ENCODE data around the gene NOP10. TPM values are rescaled to one million over a fixed set of nuclear protein-coding genes. Genes with fewer than 3 reads are reported as not detected.

NOP10 gene
- total RNA-seq, 2 donors from 2014 or later, result 193 to 207 TPM

DNA sequence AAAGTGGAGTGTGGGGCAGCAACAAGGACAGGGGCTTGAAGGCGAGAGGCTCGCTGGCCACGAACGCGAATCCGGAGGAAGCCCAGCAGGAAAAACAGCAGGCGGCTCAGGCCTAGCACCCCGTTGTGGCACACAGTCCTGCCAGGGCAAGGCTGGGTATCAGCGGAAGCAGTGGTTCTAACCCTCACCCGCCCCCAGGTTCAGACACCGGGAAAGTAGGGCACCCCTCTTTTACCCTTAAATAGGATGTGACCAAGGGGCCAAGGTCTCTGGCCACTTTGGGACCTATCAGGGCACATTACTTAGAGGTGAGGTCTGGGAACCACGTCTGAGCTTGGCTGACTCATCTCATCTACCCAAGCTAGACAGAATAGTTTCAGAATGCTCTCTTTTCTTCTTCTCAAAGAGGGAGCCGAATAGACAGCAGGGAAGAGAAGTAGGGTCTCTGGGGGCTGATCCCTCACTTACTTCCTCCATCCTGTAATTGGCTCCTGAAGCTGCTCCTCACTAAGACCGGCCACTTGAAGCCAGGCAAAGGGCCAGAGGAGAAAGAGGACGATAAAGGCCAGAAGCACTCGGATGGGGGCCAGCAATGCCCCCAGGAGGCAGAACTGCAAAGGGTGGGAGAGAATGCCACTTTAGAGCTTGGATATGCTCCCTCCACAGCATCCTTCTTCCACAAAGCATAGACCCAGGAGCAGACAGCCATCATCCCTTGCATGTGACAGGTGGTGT, 22.3 kb upstream of the NOP10 start:
- DNase-seq, result no peak
- no peak overlapping the region for H3K27ac ChIP-seq (ENCODE audit: low read depth, low read length)

DNA sequence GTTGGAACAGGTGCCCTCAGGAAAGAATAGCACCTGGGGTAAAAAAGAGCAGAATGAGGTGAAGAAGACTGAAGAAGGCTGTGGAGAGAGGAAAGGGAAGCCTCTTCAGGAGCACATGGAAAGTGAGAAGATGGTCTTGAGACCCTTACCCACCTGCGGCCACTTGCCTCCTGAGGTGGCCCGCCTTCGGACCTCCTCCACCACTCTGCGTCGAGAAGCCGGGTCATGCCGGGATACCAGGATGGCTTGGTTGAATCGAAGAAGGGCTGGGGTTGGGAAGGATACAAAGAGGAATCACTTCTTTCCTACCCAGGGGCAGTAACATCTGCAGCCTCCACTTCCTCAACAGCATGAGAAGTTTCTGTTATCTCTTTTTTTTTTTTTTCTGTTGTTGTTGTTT, 21.1 kb upstream of the NOP10 start:
- H3K27ac Mint-ChIP-seq, result no peak overlapping the region
- no peak overlapping the region for H3K4me3 ChIP-seq (ENCODE audit: low read length)
- peaks cover 13% of the 10 kb centered on the region for H3K4me1 Mint-ChIP-seq
- H3K4me3 Mint-ChIP-seq, result no peak overlapping the region
- TF ChIP-seq, protein P1, sequence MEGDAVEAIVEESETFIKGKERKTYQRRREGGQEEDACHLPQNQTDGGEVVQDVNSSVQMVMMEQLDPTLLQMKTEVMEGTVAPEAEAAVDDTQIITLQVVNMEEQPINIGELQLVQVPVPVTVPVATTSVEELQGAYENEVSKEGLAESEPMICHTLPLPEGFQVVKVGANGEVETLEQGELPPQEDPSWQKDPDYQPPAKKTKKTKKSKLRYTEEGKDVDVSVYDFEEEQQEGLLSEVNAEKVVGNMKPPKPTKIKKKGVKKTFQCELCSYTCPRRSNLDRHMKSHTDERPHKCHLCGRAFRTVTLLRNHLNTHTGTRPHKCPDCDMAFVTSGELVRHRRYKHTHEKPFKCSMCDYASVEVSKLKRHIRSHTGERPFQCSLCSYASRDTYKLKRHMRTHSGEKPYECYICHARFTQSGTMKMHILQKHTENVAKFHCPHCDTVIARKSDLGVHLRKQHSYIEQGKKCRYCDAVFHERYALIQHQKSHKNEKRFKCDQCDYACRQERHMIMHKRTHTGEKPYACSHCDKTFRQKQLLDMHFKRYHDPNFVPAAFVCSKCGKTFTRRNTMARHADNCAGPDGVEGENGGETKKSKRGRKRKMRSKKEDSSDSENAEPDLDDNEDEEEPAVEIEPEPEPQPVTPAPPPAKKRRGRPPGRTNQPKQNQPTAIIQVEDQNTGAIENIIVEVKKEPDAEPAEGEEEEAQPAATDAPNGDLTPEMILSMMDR (conservative IDR thresholded peaks at IDR 0.05), result no peak
- WGBS, 2 experiments (ENCODE audit: insufficient coverage in 1 of 2, insufficient read length in 1 of 2), result 94 to 97% methylated on average over 6 to 8 of the region's 8 CpGs
- no peak for DNase-seq
- H3K36me3 Mint-ChIP-seq (ENCODE audit: low read depth), result peaks cover 32% of the 10 kb centered on the region
- no peaks in the 10 kb centered on the region for H3K9me3 Mint-ChIP-seq
- no peaks in the 10 kb centered on the region for H3K27me3 ChIP-seq (ENCODE audit: control insufficient read depth, insufficient read depth, low read length, poor library complexity, severe bottlenecking)
- no peak overlapping the region for H3K27ac ChIP-seq (ENCODE audit: low read depth, low read length)
- H3K36me3 ChIP-seq (ENCODE audit: control insufficient read depth, insufficient read depth, low read length), result peaks cover 27% of the 10 kb centered on the region
- H3K9ac ChIP-seq (ENCODE audit: extremely low read depth, low read length, poor library complexity, severe bottlenecking), result no peak overlapping the region
- no peaks in the 10 kb centered on the region for H3K27me3 Mint-ChIP-seq (ENCODE audit: insufficient read depth)
- peaks cover 5% of the 10 kb centered on the region for H3K4me1 ChIP-seq (ENCODE audit: control insufficient read depth, insufficient read depth, low read length)
- H3K9me3 ChIP-seq (ENCODE audit: control insufficient read depth, low read length), result no peaks in the 10 kb centered on the region

More for the DNA sequence above, 22.3 kb upstream of the NOP10 start:
- H3K27me3 ChIP-seq (ENCODE audit: control insufficient read depth, insufficient read depth, low read length, poor library complexity, severe bottlenecking), result no peaks in the 10 kb centered on the region
- Mint-ChIP-seq H3K9me3 (no peaks in the 10 kb centered on the region), H3K27ac (peak overlapping the region; percentile 13), H3K4me3 (peak overlapping the region; percentile 94), H3K4me1 (peaks cover 13% of the 10 kb centered on the region), H3K36me3 (ENCODE audit: low read depth) (peaks cover 23% of the 10 kb centered on the region), H3K27me3 (ENCODE audit: insufficient read depth) (peaks cover 1% of the 10 kb centered on the region)
- H3K4me3 ChIP-seq (ENCODE audit: low read length), result peak overlapping the region; percentile 78
- no peak overlapping the region for H3K9ac ChIP-seq (ENCODE audit: extremely low read depth, low read length, poor library complexity, severe bottlenecking)
- TF ChIP-seq, protein P1 (conservative IDR thresholded peaks at IDR 0.05), result no peak
- peaks cover 5% of the 10 kb centered on the region for H3K4me1 ChIP-seq (ENCODE audit: control insufficient read depth, insufficient read depth, low read length)
- peaks cover 18% of the 10 kb centered on the region for H3K36me3 ChIP-seq (ENCODE audit: control insufficient read depth, insufficient read depth, low read length)
- WGBS, 2 experiments (ENCODE audit: insufficient coverage in 1 of 2, insufficient read length in 1 of 2), result 86 to 93% methylated on average over 12 to 16 of the region's 16 CpGs
- no peaks in the 10 kb centered on the region for H3K9me3 ChIP-seq (ENCODE audit: control insufficient read depth, low read length)

DNA sequence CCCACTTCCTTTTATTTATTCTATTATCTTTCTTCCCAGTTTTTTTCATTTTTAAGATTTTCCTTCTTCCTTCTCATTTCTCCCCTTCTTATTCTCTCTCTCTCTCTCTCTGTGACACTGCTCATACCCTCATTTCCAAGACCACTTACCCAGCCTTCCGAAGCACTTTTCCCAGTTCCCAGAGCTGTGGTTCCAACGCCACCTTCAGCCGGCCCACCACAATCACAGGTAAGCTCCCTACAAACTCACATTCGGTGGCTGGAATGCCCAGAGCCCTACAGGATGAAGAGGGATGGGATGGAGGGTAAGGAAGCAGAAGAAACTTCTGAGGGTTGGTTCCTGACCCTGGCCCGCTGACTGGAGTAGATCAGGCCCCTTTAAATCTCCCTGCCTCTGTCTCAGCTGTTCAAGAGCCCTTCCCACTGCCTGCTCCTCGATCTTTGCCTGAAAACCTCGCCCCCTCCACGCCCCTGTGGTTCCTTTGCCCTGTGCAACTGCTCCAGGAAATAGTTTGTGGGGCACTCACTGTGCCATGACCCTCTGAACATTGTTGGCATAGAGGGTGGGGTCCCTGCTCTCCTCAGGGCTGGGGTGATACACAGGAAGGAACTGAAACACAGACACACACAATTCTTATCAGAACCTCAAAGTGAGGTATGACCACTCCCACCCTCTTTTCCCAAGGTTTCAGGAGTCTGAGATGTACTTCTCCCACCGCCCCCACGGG, 19.3 kb upstream of the NOP10 start:
- Histone ChIP-seq H3K27ac (ENCODE audit: low read depth, low read length) (no peak overlapping the region), H3K36me3 (ENCODE audit: control insufficient read depth, insufficient read depth, low read length) (peaks cover 27% of the 10 kb centered on the region), H3K9ac (ENCODE audit: extremely low read depth, low read length, poor library complexity, severe bottlenecking) (no peak overlapping the region), H3K9me3 (ENCODE audit: control insufficient read depth, low read length) (no peaks in the 10 kb centered on the region), H3K4me1 (ENCODE audit: control insufficient read depth, insufficient read depth, low read length) (peaks cover 5% of the 10 kb centered on the region), H3K4me3 (ENCODE audit: low read length) (no peak overlapping the region), H3K27me3 (ENCODE audit: control insufficient read depth, insufficient read depth, low read length, poor library complexity, severe bottlenecking) (no peaks in the 10 kb centered on the region)
- Mint-ChIP-seq H3K27ac (peak overlapping the region; percentile 65), H3K36me3 (ENCODE audit: low read depth) (peaks cover 45% of the 10 kb centered on the region), H3K4me1 (peaks cover 9% of the 10 kb centered on the region), H3K9me3 (no peaks in the 10 kb centered on the region), H3K4me3 (no peak overlapping the region), H3K27me3 (ENCODE audit: insufficient read depth) (no peaks in the 10 kb centered on the region)
- DNase-seq, result no peak
- TF ChIP-seq, protein P1 (conservative IDR thresholded peaks at IDR 0.05), result peak; percentile 51
- WGBS, 2 experiments (ENCODE audit: insufficient coverage in 1 of 2, insufficient read length in 1 of 2), result 82 to 91% methylated on average over 3 to 10 of the region's 10 CpGs

Data from endodermal cell (in vitro differentiated cells).